Panc1 (cell line): ENCODE measurements around the gene LENEP. TPM values are rescaled to one million over a fixed set of nuclear protein-coding genes. Genes with fewer than 3 reads are reported as not detected.

Experiments used
- ATAC-seq: fragments of 200-7000 bp; cut with Tn5 transposase; 2 replicates; pipeline ENCODE4 v1.9.1; 2020; ENCODE audit warnings: mild to moderate bottlenecking, moderate library complexity
- BruUV-seq: library from RNA; stranded (reverse); fragments of 400-500 nt; replicated peaks from 2 replicates; lab custom pipeline; 2021; lab: Mats Ljungman, UMichigan
- CTCF ChIA-PET: fragments of 300-600 bp; sonication (Branson Sonifier 250); formaldehyde crosslinking; loops from one replicate; lab custom pipeline; 2022; ENCODE audit warnings: antibody characterized with exemption; lab: Charles Lee
- POLR2A ChIA-PET: fragments of 300-600 bp; sonication (Branson Sonifier 250); formaldehyde crosslinking; loops from one replicate; lab custom pipeline; 2022; ENCODE audit warnings: antibody characterized with exemption; lab: Charles Lee
- DNase-seq: peaks from one replicate; pipeline ENCODE4 v3.0.0-alpha.2; 2010; ENCODE audit warnings: low read depth, low spot score
- H3K27ac ChIP-seq: 2 replicates; pipeline ENCODE4 v1.5.1; 2011; ENCODE audit warnings: mild to moderate bottlenecking, low read length, inconsistent platforms
- H3K27me3 ChIP-seq: fragments of 200-500 bp; sonication (Bioruptor generic); 2 replicates; pipeline ENCODE4 v1.6.0; 2014; ENCODE audit warnings: low read length, inconsistent platforms; ENCODE audit not compliant: control insufficient read depth, insufficient read depth
- H3K36me3 ChIP-seq: fragments of 200-500 bp; sonication (Bioruptor generic); 2 replicates; pipeline ENCODE4 v1.5.1; 2014; ENCODE audit warnings: inconsistent platforms, mild to moderate bottlenecking, low read length, moderate library complexity; ENCODE audit not compliant: control insufficient read depth, insufficient read depth
- H3K4me1 ChIP-seq: 2 replicates; pipeline ENCODE4 v1.5.1; 2011; ENCODE audit warnings: inconsistent platforms, mild to moderate bottlenecking, low read length, moderate library complexity; ENCODE audit not compliant: control insufficient read depth, insufficient read depth
- H3K4me3 ChIP-seq, 2 experiments: 2 replicates each; pipeline ENCODE4 v1.5.1; 2011 to 2012; ENCODE audit warnings: low read depth in 2 of 2, low read length in 2 of 2, mild to moderate bottlenecking in 2 of 2, inconsistent platforms in 1 of 2, moderate library complexity in 1 of 2
- H3K9me3 ChIP-seq: fragments of 200-500 bp; sonication (Bioruptor generic); 2 replicates; pipeline ENCODE4 v1.5.1; 2014; ENCODE audit warnings: low read depth, mild to moderate bottlenecking, inconsistent platforms, low read length, moderate library complexity; ENCODE audit not compliant: control insufficient read depth, insufficient read depth
- CTCF ChIP-seq: fragments of 450-650 bp; IDR thresholded peaks from 2 replicates; pipeline ENCODE4 v1.5.1; 2017; ENCODE audit warnings: mild to moderate bottlenecking
- POLR2AphosphoS5 ChIP-seq: IDR thresholded peaks from 2 replicates; pipeline ENCODE4 v1.6.1; 2012; ENCODE audit warnings: mild to moderate bottlenecking, low read depth, low read length, moderate library complexity
- REST ChIP-seq, 2 experiments: IDR thresholded peaks; 2 replicates each; pipeline ENCODE4 v1.6.1; 2011 to 2012; ENCODE audit warnings: low read depth in 2 of 2, control low read depth in 1 of 2, low read length in 1 of 2, mild to moderate bottlenecking in 1 of 2, moderate library complexity in 1 of 2; ENCODE audit not compliant: insufficient read depth in 1 of 2
- SIN3A ChIP-seq: IDR thresholded peaks from 2 replicates; pipeline ENCODE4 v1.6.1; 2012; ENCODE audit warnings: low read depth, mild to moderate bottlenecking, low read length, moderate library complexity, borderline replicate concordance; ENCODE audit not compliant: insufficient read depth
- TCF7L2 ChIP-seq: IDR thresholded peaks from 2 replicates; pipeline ENCODE4 v1.6.1; 2011; ENCODE audit warnings: mild to moderate bottlenecking, low read depth, low read length, inconsistent platforms
- in situ Hi-C: cut with HindIII; loops from 2 replicates; pipeline ENCODE4 v1.10.0; 2016; ENCODE audit warnings: low sequenced_read_pairs, low pct_unique_long_range_greater_than_20kb
- intact Hi-C: fragments of 100-400 bp; cut with micrococcal nuclease; formaldehyde crosslinking; loops from one replicate; pipeline ENCODE4 v1.10.0; 2022; ENCODE audit not compliant: unreplicated experiment
- total RNA-seq: library from RNA; stranded (reverse); gene quantifications from one replicate; pipeline ENCODE4 v1.2.1, GENCODE V29; 2021; ENCODE audit not compliant: unreplicated experiment

Gene LENEP
- total RNA-seq, 1 experiment from 2014 or later: 0.67 TPM

GRCh38 chr1:155011004-155011416 is 17.6 kb downstream of the LENEP start:
- intact Hi-C loops: no loop called here
- in situ Hi-C loops: no loop called here
- no peak overlapping the region for H3K4me3 ChIP-seq
- BruUV-seq: no TSS peak
- H3K27me3 ChIP-seq: no peaks in the 10 kb centered on the region
- peaks cover 37% of the 10 kb centered on the region for H3K4me1 ChIP-seq
- ATAC-seq (no peak), DNase-seq (no peak)
- CTCF ChIA-PET: interaction anchor here (0.7 kb wide), 1 partner anchor 40 kb away, joined by 3 read pairs; the partner anchor contains the start of gene SHC1
- 0 out of 2 replicates have a peak, but pooled peaks cover 4% of the 10 kb centered on the region for H3K36me3 ChIP-seq
- H3K9me3 ChIP-seq: no peaks in the 10 kb centered on the region
- no peak overlapping the region for H3K27ac ChIP-seq
- TF ChIP-seq TCF7L2: no peak
- TF ChIP-seq REST (IDR thresholded peaks at IDR 0.05; ENCODE audit: insufficient read depth in 1 of 2, low read depth in 2 of 2, low read length in 1 of 2): no peak
- no peak for TF ChIP-seq SIN3A
- no peak for TF ChIP-seq CTCF
- no peak for TF ChIP-seq POLR2AphosphoS5
- POLR2A ChIA-PET: no interaction called here

GRCh38 chr1:155011437-155012025 is 18.1 kb downstream of the LENEP start:
- in situ Hi-C loops: no loop called here
- ChIA-PET CTCF (interaction anchor here (0.6 to 0.7 kb wide), 3 partner anchors 13 to 41 kb away, joined by 3 to 7 read pairs (median 3); partner anchors contain the start of gene SHC1), POLR2A (no interaction called here)
- no peaks in the 10 kb centered on the region for H3K9me3 ChIP-seq
- H3K4me3 ChIP-seq: no peak overlapping the region
- peaks cover 37% of the 10 kb centered on the region for H3K4me1 ChIP-seq
- H3K36me3 ChIP-seq: 0 out of 2 replicates have a peak, but pooled peaks cover 5% of the 10 kb centered on the region
- no peak for DNase-seq
- H3K27ac ChIP-seq: no peak overlapping the region
- BruUV-seq: no TSS peak
- intact Hi-C loops: no loop called here
- H3K27me3 ChIP-seq: no peaks in the 10 kb centered on the region
- ATAC-seq: no peak
- TF ChIP-seq SIN3A (no peak), POLR2AphosphoS5 (no peak), CTCF (no peak), TCF7L2 (no peak), REST (IDR thresholded peaks at IDR 0.05; ENCODE audit: insufficient read depth in 1 of 2, low read depth in 2 of 2, low read length in 1 of 2) (no peak)
